Measurements from ENCODE around the gene SPOCK2. TPM values are rescaled to one million over a fixed set of nuclear protein-coding genes. Genes with fewer than 3 reads are reported as not detected.

The SPOCK2 gene
- total RNA-seq, 1 experiment from 2014 or later, result 4.8 TPM

- DNase-seq (ENCODE audit: low read depth, low spot score), result no peak
- in situ Hi-C loops (cut with HindIII; ENCODE audit: low pct_unique_long_range_greater_than_20kb, low sequenced_read_pairs), result no loop called here
- H3K27ac ChIP-seq (ENCODE audit: low read length), result no peak overlapping the region
- H3K36me3 ChIP-seq (ENCODE audit: control insufficient read depth, insufficient read depth, low read length), result no peaks in the 10 kb centered on the region
- no TSS peak for BruUV-seq (replicated peaks)
- ATAC-seq, result no peak
- ChIA-PET CTCF (interaction anchor here (0.9 kb wide), 1 partner anchor 23 kb away, joined by 3 read pairs; no protein-coding TSS in a partner anchor), POLR2A (no interaction called here)
- TF ChIP-seq TCF7L2 (IDR thresholded peaks at IDR 0.05; ENCODE audit: low read depth, low read length) (no peak), CTCF (IDR thresholded peaks at IDR 0.05) (no peak), POLR2AphosphoS5 (IDR thresholded peaks at IDR 0.05; ENCODE audit: low read depth, low read length) (no peak), REST (IDR thresholded peaks at IDR 0.05; ENCODE audit: insufficient read depth in 1 of 2, low read depth in 2 of 2, low read length in 1 of 2) (no peak), SIN3A (IDR thresholded peaks at IDR 0.05; ENCODE audit: borderline replicate concordance, insufficient read depth, low read depth, low read length) (no peak)
- H3K9me3 ChIP-seq (ENCODE audit: control insufficient read depth, insufficient read depth, low read depth, low read length), result no peaks in the 10 kb centered on the region
- peaks cover 18% of the 10 kb centered on the region for H3K4me1 ChIP-seq (ENCODE audit: control insufficient read depth, insufficient read depth, low read length)
- no peak overlapping the region for H3K4me3 ChIP-seq (ENCODE audit: low read depth in 2 of 2, low read length in 2 of 2)
- intact Hi-C loops (cut with micrococcal nuclease; ENCODE audit: unreplicated experiment), result no loop called here
- H3K27me3 ChIP-seq (ENCODE audit: control insufficient read depth, insufficient read depth, low read length), result no peaks in the 10 kb centered on the region
Observed at GRCh38 chr10:72025832-72026231, 62.5 kb downstream of the SPOCK2 start.

GRCh38 chr10:72025400-72025799, 63.0 kb downstream of the SPOCK2 start:
- no TSS peak for BruUV-seq (replicated peaks)
- Histone ChIP-seq H3K4me3 (ENCODE audit: low read depth in 2 of 2, low read length in 2 of 2) (no peak overlapping the region), H3K36me3 (ENCODE audit: control insufficient read depth, insufficient read depth, low read length) (no peaks in the 10 kb centered on the region), H3K27ac (ENCODE audit: low read length) (no peak overlapping the region), H3K9me3 (ENCODE audit: control insufficient read depth, insufficient read depth, low read depth, low read length) (no peaks in the 10 kb centered on the region), H3K27me3 (ENCODE audit: control insufficient read depth, insufficient read depth, low read length) (no peaks in the 10 kb centered on the region), H3K4me1 (ENCODE audit: control insufficient read depth, insufficient read depth, low read length) (peaks cover 14% of the 10 kb centered on the region)
- intact Hi-C loops (cut with micrococcal nuclease; ENCODE audit: unreplicated experiment), result no loop called here
- ATAC-seq (no peak), DNase-seq (ENCODE audit: low read depth, low spot score) (no peak)
- ChIA-PET POLR2A (no interaction called here), CTCF (interaction anchor here (0.9 kb wide), 1 partner anchor 23 kb away, joined by 3 read pairs; no protein-coding TSS in a partner anchor)
- in situ Hi-C loops (cut with HindIII; ENCODE audit: low pct_unique_long_range_greater_than_20kb, low sequenced_read_pairs), result no loop called here
- no peak for TF ChIP-seq POLR2AphosphoS5 (IDR thresholded peaks at IDR 0.05; ENCODE audit: low read depth, low read length)
- no peak for TF ChIP-seq SIN3A (IDR thresholded peaks at IDR 0.05; ENCODE audit: borderline replicate concordance, insufficient read depth, low read depth, low read length)
- TF ChIP-seq CTCF (IDR thresholded peaks at IDR 0.05), result no peak
- TF ChIP-seq REST (IDR thresholded peaks at IDR 0.05; ENCODE audit: insufficient read depth in 1 of 2, low read depth in 2 of 2, low read length in 1 of 2), result no peak
- TF ChIP-seq TCF7L2 (IDR thresholded peaks at IDR 0.05; ENCODE audit: low read depth, low read length), result no peak
